ENCODE measurements around the gene CKLF. TPM values are rescaled to one million over a fixed set of nuclear protein-coding genes. Genes with fewer than 3 reads are reported as not detected.

CKLF gene
- total RNA-seq, 2 donors from 2014 or later = 22.5 to 40.7 TPM

DNA sequence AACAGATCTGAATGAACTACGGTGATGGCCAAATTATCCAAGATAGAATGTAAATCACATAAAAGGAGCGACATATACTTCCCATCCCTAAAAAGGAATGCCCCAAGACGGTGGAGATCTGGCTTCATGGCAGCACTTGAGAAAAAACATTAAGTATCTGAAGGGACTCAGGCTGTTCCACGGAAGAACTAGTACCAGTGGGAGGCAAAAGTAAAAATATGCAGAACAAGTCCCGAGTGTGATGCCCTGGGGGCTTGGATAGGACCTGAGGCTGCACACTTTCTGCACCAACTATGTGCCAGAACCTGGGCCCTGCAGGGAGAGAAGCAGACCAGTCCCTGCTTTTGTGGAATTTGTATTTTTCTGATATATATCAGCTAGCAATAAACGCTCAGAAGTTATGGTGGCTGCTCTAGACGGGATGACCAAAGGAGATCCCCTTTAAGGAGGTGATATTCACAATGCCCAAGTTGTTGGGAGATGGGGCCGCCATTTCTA is 539 bp upstream of the CKLF start:
- no peak for DNase-seq
- no peak overlapping the region for H3K9ac ChIP-seq (ENCODE audit: extremely low read depth, low read length, poor library complexity, severe bottlenecking)
- H3K27ac Mint-ChIP-seq = peak overlapping the region; percentile 74
- no peaks in the 10 kb centered on the region for H3K27me3 ChIP-seq (ENCODE audit: control insufficient read depth, insufficient read depth, low read length, poor library complexity, severe bottlenecking)
- WGBS, 2 experiments (ENCODE audit: insufficient coverage in 1 of 2, insufficient read length in 1 of 2) = 76 to 83% methylated on average over 6 to 8 of the region's 8 CpGs
- H3K27ac ChIP-seq (ENCODE audit: low read depth, low read length) = no peak overlapping the region
- H3K4me3 Mint-ChIP-seq = peak overlapping the region; percentile 63
- H3K27me3 Mint-ChIP-seq (ENCODE audit: insufficient read depth) = peaks cover 12% of the 10 kb centered on the region
- H3K4me1 ChIP-seq (ENCODE audit: control insufficient read depth, insufficient read depth, low read length) = peaks cover 4% of the 10 kb centered on the region
- peaks cover 4% of the 10 kb centered on the region for H3K9me3 Mint-ChIP-seq
- H3K36me3 Mint-ChIP-seq (ENCODE audit: low read depth) = peaks cover 2% of the 10 kb centered on the region
- H3K36me3 ChIP-seq (ENCODE audit: control insufficient read depth, insufficient read depth, low read length) = no peaks in the 10 kb centered on the region
- H3K4me1 Mint-ChIP-seq = peaks cover 22% of the 10 kb centered on the region
- H3K4me3 ChIP-seq (ENCODE audit: low read length) = peak overlapping the region; percentile 82
- no peaks in the 10 kb centered on the region for H3K9me3 ChIP-seq (ENCODE audit: control insufficient read depth, low read length)
- TF ChIP-seq, protein P1, sequence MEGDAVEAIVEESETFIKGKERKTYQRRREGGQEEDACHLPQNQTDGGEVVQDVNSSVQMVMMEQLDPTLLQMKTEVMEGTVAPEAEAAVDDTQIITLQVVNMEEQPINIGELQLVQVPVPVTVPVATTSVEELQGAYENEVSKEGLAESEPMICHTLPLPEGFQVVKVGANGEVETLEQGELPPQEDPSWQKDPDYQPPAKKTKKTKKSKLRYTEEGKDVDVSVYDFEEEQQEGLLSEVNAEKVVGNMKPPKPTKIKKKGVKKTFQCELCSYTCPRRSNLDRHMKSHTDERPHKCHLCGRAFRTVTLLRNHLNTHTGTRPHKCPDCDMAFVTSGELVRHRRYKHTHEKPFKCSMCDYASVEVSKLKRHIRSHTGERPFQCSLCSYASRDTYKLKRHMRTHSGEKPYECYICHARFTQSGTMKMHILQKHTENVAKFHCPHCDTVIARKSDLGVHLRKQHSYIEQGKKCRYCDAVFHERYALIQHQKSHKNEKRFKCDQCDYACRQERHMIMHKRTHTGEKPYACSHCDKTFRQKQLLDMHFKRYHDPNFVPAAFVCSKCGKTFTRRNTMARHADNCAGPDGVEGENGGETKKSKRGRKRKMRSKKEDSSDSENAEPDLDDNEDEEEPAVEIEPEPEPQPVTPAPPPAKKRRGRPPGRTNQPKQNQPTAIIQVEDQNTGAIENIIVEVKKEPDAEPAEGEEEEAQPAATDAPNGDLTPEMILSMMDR (conservative IDR thresholded peaks at IDR 0.05) = no peak

DNA sequence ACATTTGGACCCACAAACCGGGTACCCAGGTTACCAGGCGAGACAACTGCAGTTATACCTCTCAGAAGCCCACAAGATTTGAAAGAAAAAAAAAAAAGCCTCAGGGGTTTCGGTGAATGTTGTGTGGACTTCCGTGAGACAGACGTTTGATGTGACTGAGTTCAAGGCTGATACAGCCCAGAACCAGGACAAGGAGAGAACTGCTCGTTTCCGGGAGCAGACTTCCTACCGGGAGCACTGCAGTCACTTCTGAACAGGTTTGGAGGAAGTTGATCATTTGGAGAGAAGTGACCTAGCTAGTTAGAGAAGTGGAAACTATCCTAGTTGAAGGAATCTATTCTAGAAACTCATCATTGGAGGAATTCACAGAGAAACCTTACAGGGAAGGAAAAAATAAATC is 847 bp downstream of the CKLF start:
- Histone ChIP-seq H3K36me3 (ENCODE audit: control insufficient read depth, insufficient read depth, low read length) (peaks cover 4% of the 10 kb centered on the region), H3K27ac (ENCODE audit: low read depth, low read length) (no peak overlapping the region), H3K27me3 (ENCODE audit: control insufficient read depth, insufficient read depth, low read length, poor library complexity, severe bottlenecking) (no peaks in the 10 kb centered on the region), H3K4me1 (ENCODE audit: control insufficient read depth, insufficient read depth, low read length) (peaks cover 4% of the 10 kb centered on the region), H3K9ac (ENCODE audit: extremely low read depth, low read length, poor library complexity, severe bottlenecking) (no peak overlapping the region), H3K9me3 (ENCODE audit: control insufficient read depth, low read length) (no peaks in the 10 kb centered on the region), H3K4me3 (ENCODE audit: low read length) (peak overlapping the region; percentile 82)
- H3K27me3 Mint-ChIP-seq (ENCODE audit: insufficient read depth) = peaks cover 12% of the 10 kb centered on the region
- H3K9me3 Mint-ChIP-seq = peaks cover 4% of the 10 kb centered on the region
- peaks cover 21% of the 10 kb centered on the region for H3K4me1 Mint-ChIP-seq
- TF ChIP-seq, protein P1 (conservative IDR thresholded peaks at IDR 0.05) = no peak
- H3K27ac Mint-ChIP-seq = no peak overlapping the region
- H3K4me3 Mint-ChIP-seq = peak overlapping the region; percentile 63
- H3K36me3 Mint-ChIP-seq (ENCODE audit: low read depth) = peaks cover 7% of the 10 kb centered on the region
- 91 to 94% methylated on average over 7 to 8 of the region's 8 CpGs for WGBS, 2 experiments (ENCODE audit: insufficient coverage in 1 of 2, insufficient read length in 1 of 2)
- no peak for DNase-seq

DNA sequence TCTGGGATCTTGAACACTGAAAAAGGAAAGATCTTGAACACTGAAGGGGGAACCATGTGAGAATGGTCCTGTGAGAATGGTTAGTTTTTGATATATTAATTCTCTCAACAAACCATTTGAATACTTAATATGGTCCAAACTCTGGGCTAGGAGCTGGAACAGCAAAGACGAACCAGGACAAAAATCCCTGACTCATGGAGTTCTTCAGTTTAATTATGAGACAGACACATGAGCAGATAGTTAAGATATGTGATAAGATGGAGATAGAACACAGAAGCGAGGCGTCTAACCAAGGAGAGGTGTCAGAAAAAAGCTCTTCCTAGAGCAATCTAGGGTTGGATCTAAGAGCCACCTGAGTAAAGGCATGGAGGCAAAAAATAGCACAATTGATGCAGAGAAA is 1.6 kb downstream of the CKLF start:
- peaks cover 4% of the 10 kb centered on the region for H3K4me1 ChIP-seq (ENCODE audit: control insufficient read depth, insufficient read depth, low read length)
- Mint-ChIP-seq H3K36me3 (ENCODE audit: low read depth) (peaks cover 9% of the 10 kb centered on the region), H3K9me3 (peaks cover 4% of the 10 kb centered on the region), H3K27me3 (ENCODE audit: insufficient read depth) (peaks cover 12% of the 10 kb centered on the region), H3K4me1 (peaks cover 13% of the 10 kb centered on the region), H3K27ac (no peak overlapping the region), H3K4me3 (no peak overlapping the region)
- H3K9ac ChIP-seq (ENCODE audit: extremely low read depth, low read length, poor library complexity, severe bottlenecking) = no peak overlapping the region
- 98 to 100% methylated on average over 3 of the region's 3 CpGs for WGBS, 2 experiments (ENCODE audit: insufficient coverage in 1 of 2, insufficient read length in 1 of 2)
- H3K9me3 ChIP-seq (ENCODE audit: control insufficient read depth, low read length) = no peaks in the 10 kb centered on the region
- no peak overlapping the region for H3K27ac ChIP-seq (ENCODE audit: low read depth, low read length)
- no peaks in the 10 kb centered on the region for H3K27me3 ChIP-seq (ENCODE audit: control insufficient read depth, insufficient read depth, low read length, poor library complexity, severe bottlenecking)
- peaks cover 7% of the 10 kb centered on the region for H3K36me3 ChIP-seq (ENCODE audit: control insufficient read depth, insufficient read depth, low read length)
- peak overlapping the region; percentile 82 for H3K4me3 ChIP-seq (ENCODE audit: low read length)
- TF ChIP-seq, protein P1 (conservative IDR thresholded peaks at IDR 0.05) = no peak
- no peak for DNase-seq

All from endodermal cell (in vitro differentiated cells).